Natural killer cell (primary cell): ENCODE measurements around the gene PCSK4. TPM values are rescaled to one million over a fixed set of nuclear protein-coding genes. Genes with fewer than 3 reads are reported as not detected.

Experiments used
- ATAC-seq, 3 donors: fragments of 150-1000 bp in 2 of 3; fragments of 200-7000 bp in 1 of 3; cut with Tn5 transposase; 1 replicate in 1 of 3; 2 replicates in 2 of 3; pipeline ENCODE4 v1.10.0; 2021; ENCODE audit warnings: mild to moderate bottlenecking in 2 of 3, moderate library complexity in 2 of 3
- DNase-seq, 2 donors: peaks; one replicate each; pipeline versions ENCODE4 v3.0.0 to v3.0.0-alpha.2; 2013 to 2021; ENCODE audit warnings: mixed read lengths in 1 of 2
- H3K27ac ChIP-seq: one replicate; pipeline ENCODE4 v1.5.1; 2013; ENCODE audit warnings: mild to moderate bottlenecking, low read length
- H3K27me3 ChIP-seq: one replicate; pipeline ENCODE4 v1.6.1; 2013; ENCODE audit warnings: low read length; ENCODE audit not compliant: control insufficient read depth, insufficient read depth
- H3K36me3 ChIP-seq: one replicate; pipeline ENCODE4 v1.6.1; 2013; ENCODE audit warnings: low read length; ENCODE audit not compliant: control insufficient read depth, insufficient read depth
- H3K4me1 ChIP-seq: one replicate; pipeline ENCODE4 v1.6.1; 2013; ENCODE audit warnings: low read length; ENCODE audit not compliant: control insufficient read depth, insufficient read depth
- H3K4me3 ChIP-seq: one replicate; pipeline ENCODE4 v1.5.1; 2013; ENCODE audit warnings: low read length
- H3K9me3 ChIP-seq: one replicate; pipeline ENCODE4 v1.6.1; 2013; ENCODE audit warnings: low read length; ENCODE audit not compliant: control insufficient read depth, insufficient read depth
- H3K27ac Mint-ChIP-seq, 2 donors: one replicate each; pipeline ENCODE4 v1.8.0; 2022; ENCODE audit warnings: mild to moderate bottlenecking in 2 of 2, mixed read lengths in 2 of 2, moderate library complexity in 1 of 2
- H3K27me3 Mint-ChIP-seq, 2 donors: one replicate each; pipeline ENCODE4 v1.8.0; 2022; ENCODE audit warnings: low read depth in 2 of 2, mixed read lengths in 2 of 2
- H3K36me3 Mint-ChIP-seq: one replicate; pipeline ENCODE4 v1.8.0; 2022; ENCODE audit warnings: mixed read lengths
- H3K4me1 Mint-ChIP-seq, 2 donors: one replicate each; pipeline ENCODE4 v1.8.0; 2022; ENCODE audit warnings: mixed read lengths in 2 of 2
- H3K4me3 Mint-ChIP-seq: one replicate; pipeline ENCODE4 v1.8.0; 2022; ENCODE audit warnings: mild to moderate bottlenecking, moderate library complexity, mixed read lengths
- H3K9me3 Mint-ChIP-seq, 2 donors: one replicate each; pipeline ENCODE4 v1.8.0; 2022; ENCODE audit warnings: mixed read lengths in 2 of 2
- CTCF ChIP-seq: fragments of 200-600 bp; IDR thresholded peaks from one replicate; pipeline ENCODE4 v1.8.0; 2022; ENCODE audit warnings: antibody characterized with exemption
- WGBS: methylation state at CpG from one replicate; pipeline ENCODE4 v1.1.7; 2013; ENCODE audit warnings: missing lambda C conversion rate; ENCODE audit not compliant: insufficient coverage; 5-methylcytosine and 5-hydroxymethylcytosine counted together
- intact Hi-C: fragments of 100-400 bp; cut with micrococcal nuclease; formaldehyde crosslinking; loops from one replicate; pipeline ENCODE4 v1.14.2; 2022
- total RNA-seq, 4 donors: library from RNA; stranded (reverse); fragments of 120-200 nt in 1 of 4; gene quantifications; one replicate each; pipeline versions ENCODE4 v1.2.3 to v1.2.4, GENCODE V29; 2013 to 2022

The PCSK4 gene
- total RNA-seq, 3 donors from 2014 or later (not counting 1 experiment from before 2014, with no cell fraction given) = 4.1 to 6.0 (median 5.3) TPM

- Mint-ChIP-seq H3K9me3 (no peaks in the 10 kb centered on the region), H3K4me3 (no peak overlapping the region), H3K27me3 (no peaks in the 10 kb centered on the region), H3K27ac (no peak overlapping the region), H3K4me1 (peaks cover 7 to 12% of the 10 kb centered on the region in 2 donors), H3K36me3 (no peaks in the 10 kb centered on the region)
- Histone ChIP-seq H3K4me1 (peaks cover 8% of the 10 kb centered on the region), H3K27me3 (no peaks in the 10 kb centered on the region), H3K36me3 (no peaks in the 10 kb centered on the region), H3K4me3 (no peak overlapping the region), H3K9me3 (no peaks in the 10 kb centered on the region), H3K27ac (no peak overlapping the region)
- intact Hi-C loops = no loop called here
- ATAC-seq (no peak), DNase-seq (no peak)
- 95% methylated on average over 23 of the region's 23 CpGs for WGBS
- no peak for TF ChIP-seq CTCF
Measured at GRCh38 chr19:1483979-1484428, 6.1 kb downstream of the PCSK4 start.

GRCh38 chr19:1483131-1483978 lies 6.8 kb downstream of the PCSK4 start:
- no peak overlapping the region for H3K4me3 Mint-ChIP-seq
- no peaks in the 10 kb centered on the region for H3K27me3 Mint-ChIP-seq
- H3K27ac Mint-ChIP-seq = no peak overlapping the region
- no peak for ATAC-seq
- WGBS = 95% methylated on average over 77 of the region's 77 CpGs
- Histone ChIP-seq H3K27me3 (no peaks in the 10 kb centered on the region), H3K4me3 (no peak overlapping the region), H3K9me3 (no peaks in the 10 kb centered on the region), H3K4me1 (peaks cover 13% of the 10 kb centered on the region), H3K36me3 (no peaks in the 10 kb centered on the region), H3K27ac (no peak overlapping the region)
- H3K4me1 Mint-ChIP-seq = peaks cover 9 to 15% of the 10 kb centered on the region in 2 donors
- no peaks in the 10 kb centered on the region for H3K36me3 Mint-ChIP-seq
- H3K9me3 Mint-ChIP-seq = no peaks in the 10 kb centered on the region
- intact Hi-C loops = no loop called here
- DNase-seq = no peak
- no peak for TF ChIP-seq CTCF

GRCh38 chr19:1482361-1483130 lies 7.6 kb downstream of the PCSK4 start:
- TF ChIP-seq CTCF = no peak
- Histone ChIP-seq H3K36me3 (no peaks in the 10 kb centered on the region), H3K4me1 (peaks cover 21% of the 10 kb centered on the region), H3K4me3 (no peak overlapping the region), H3K27ac (no peak overlapping the region), H3K9me3 (no peaks in the 10 kb centered on the region), H3K27me3 (no peaks in the 10 kb centered on the region)
- intact Hi-C loops = no loop called here
- H3K4me1 Mint-ChIP-seq = peaks cover 9 to 21% of the 10 kb centered on the region in 2 donors
- no peaks in the 10 kb centered on the region for H3K27me3 Mint-ChIP-seq
- H3K27ac Mint-ChIP-seq = no peak overlapping the region
- no peaks in the 10 kb centered on the region for H3K9me3 Mint-ChIP-seq
- no peaks in the 10 kb centered on the region for H3K36me3 Mint-ChIP-seq
- WGBS = 92% methylated on average over 37 of the region's 37 CpGs
- ATAC-seq (no peak), DNase-seq (no peak)
- H3K4me3 Mint-ChIP-seq = no peak overlapping the region
